ENCODE data around the gene SNAPC5. TPM values are rescaled to one million over a fixed set of nuclear protein-coding genes. Genes with fewer than 3 reads are reported as not detected.

Gene SNAPC5
- total and polyA plus RNA-seq, 10 of the 15 experiments (the other 5 are each of a cell fraction or from before 2014, with no cell fraction given), result 14.4 to 53.5 (median 36.9) TPM

DNA sequence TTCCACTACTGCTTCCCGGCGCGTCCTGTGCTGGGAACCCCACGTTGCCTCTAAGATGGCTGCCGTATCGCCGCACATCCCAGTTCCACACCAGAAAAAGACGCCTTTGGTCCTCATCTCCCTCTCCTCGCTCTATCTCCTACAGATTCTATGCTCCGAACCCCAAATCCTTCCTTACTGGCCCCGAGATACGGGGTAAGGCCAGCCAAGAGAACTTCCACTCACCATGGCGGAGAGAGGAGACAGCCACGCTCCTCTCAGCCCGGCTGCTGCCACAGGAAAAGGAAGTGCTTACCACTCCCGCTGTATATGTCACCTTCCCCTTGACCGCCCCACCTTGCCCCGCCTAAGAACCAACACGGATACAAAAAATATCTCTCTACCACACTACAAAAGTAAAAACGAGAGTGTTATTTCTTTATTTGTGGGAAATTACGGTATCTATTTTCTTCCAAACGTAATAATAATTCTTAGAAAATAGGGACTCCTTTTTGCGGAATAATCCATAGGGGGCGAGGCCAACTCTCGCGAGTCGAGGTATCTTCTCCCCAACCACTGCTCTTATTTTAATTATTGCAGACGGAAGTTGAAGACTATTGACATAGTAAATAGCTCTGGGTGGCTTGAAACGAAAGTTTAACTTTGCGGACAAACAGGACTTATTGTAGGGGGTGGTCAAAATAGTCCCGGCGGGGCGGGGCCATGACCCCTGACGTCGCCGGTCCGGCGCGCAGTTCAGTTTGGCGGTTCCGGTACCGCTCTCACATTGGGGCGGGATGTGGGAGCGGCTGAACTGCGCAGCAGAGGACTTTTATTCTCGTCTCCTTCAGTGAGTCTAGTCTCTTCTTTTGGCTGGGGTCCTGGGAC, 7.2 kb upstream of the SNAPC5 start, which contains the start of the genes RPL4 and ZWILCH (continued):
- no peak for TF ChIP-seq ZNF622 (IDR thresholded peaks at IDR 0.05)
- peak; percentile 54; the same call in 1 of the 2 replicates for TF ChIP-seq RAD51 (IDR thresholded peaks at IDR 0.05)
- TF ChIP-seq, protein P1, sequence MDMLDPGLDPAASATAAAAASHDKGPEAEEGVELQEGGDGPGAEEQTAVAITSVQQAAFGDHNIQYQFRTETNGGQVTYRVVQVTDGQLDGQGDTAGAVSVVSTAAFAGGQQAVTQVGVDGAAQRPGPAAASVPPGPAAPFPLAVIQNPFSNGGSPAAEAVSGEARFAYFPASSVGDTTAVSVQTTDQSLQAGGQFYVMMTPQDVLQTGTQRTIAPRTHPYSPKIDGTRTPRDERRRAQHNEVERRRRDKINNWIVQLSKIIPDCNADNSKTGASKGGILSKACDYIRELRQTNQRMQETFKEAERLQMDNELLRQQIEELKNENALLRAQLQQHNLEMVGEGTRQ (IDR thresholded peaks at IDR 0.05; ENCODE audit: borderline replicate concordance, low read depth, low read length), result no peak
- TF ChIP-seq CHD4 (IDR thresholded peaks at IDR 0.05), result no peak
- peak; percentile 45; the same call in 1 of the 2 replicates for TF ChIP-seq RB1 (IDR thresholded peaks at IDR 0.05; ENCODE audit: borderline replicate concordance)
- TF ChIP-seq SREBF1 (IDR thresholded peaks at IDR 0.05; ENCODE audit: low read length), result no peak
- no peak for TF ChIP-seq ZNF384 (IDR thresholded peaks at IDR 0.05; ENCODE audit: borderline replicate concordance, low read depth, low read length)
- peak; percentile 75; the same call in 1 of the 2 replicates for TF ChIP-seq NR2F1 (conservative IDR thresholded peaks at IDR 0.05)
- TF ChIP-seq CREB1 (IDR thresholded peaks at IDR 0.05; ENCODE audit: low read depth), result peak; percentile 75
- no peak for TF ChIP-seq ZZZ3 (IDR thresholded peaks at IDR 0.05; ENCODE audit: control insufficient read depth, insufficient read length, low read depth)
- TF ChIP-seq, protein P2, sequence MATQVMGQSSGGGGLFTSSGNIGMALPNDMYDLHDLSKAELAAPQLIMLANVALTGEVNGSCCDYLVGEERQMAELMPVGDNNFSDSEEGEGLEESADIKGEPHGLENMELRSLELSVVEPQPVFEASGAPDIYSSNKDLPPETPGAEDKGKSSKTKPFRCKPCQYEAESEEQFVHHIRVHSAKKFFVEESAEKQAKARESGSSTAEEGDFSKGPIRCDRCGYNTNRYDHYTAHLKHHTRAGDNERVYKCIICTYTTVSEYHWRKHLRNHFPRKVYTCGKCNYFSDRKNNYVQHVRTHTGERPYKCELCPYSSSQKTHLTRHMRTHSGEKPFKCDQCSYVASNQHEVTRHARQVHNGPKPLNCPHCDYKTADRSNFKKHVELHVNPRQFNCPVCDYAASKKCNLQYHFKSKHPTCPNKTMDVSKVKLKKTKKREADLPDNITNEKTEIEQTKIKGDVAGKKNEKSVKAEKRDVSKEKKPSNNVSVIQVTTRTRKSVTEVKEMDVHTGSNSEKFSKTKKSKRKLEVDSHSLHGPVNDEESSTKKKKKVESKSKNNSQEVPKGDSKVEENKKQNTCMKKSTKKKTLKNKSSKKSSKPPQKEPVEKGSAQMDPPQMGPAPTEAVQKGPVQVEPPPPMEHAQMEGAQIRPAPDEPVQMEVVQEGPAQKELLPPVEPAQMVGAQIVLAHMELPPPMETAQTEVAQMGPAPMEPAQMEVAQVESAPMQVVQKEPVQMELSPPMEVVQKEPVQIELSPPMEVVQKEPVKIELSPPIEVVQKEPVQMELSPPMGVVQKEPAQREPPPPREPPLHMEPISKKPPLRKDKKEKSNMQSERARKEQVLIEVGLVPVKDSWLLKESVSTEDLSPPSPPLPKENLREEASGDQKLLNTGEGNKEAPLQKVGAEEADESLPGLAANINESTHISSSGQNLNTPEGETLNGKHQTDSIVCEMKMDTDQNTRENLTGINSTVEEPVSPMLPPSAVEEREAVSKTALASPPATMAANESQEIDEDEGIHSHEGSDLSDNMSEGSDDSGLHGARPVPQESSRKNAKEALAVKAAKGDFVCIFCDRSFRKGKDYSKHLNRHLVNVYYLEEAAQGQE (IDR thresholded peaks at IDR 0.05; ENCODE audit: low read depth, low read length), result peak; percentile 55
- peak; percentile 98 for TF ChIP-seq TAF1 (IDR thresholded peaks at IDR 0.05; ENCODE audit: borderline replicate concordance, low read depth, low read length)
- TF ChIP-seq, protein P3, sequence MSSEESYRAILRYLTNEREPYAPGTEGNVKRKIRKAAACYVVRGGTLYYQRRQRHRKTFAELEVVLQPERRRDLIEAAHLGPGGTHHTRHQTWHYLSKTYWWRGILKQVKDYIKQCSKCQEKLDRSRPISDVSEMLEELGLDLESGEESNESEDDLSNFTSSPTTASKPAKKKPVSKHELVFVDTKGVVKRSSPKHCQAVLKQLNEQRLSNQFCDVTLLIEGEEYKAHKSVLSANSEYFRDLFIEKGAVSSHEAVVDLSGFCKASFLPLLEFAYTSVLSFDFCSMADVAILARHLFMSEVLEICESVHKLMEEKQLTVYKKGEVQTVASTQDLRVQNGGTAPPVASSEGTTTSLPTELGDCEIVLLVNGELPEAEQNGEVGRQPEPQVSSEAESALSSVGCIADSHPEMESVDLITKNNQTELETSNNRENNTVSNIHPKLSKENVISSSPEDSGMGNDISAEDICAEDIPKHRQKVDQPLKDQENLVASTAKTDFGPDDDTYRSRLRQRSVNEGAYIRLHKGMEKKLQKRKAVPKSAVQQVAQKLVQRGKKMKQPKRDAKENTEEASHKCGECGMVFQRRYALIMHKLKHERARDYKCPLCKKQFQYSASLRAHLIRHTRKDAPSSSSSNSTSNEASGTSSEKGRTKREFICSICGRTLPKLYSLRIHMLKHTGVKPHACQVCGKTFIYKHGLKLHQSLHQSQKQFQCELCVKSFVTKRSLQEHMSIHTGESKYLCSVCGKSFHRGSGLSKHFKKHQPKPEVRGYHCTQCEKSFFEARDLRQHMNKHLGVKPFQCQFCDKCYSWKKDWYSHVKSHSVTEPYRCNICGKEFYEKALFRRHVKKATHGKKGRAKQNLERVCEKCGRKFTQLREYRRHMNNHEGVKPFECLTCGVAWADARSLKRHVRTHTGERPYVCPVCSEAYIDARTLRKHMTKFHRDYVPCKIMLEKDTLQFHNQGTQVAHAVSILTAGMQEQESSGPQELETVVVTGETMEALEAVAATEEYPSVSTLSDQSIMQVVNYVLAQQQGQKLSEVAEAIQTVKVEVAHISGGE (CRISPR knock-in tag; IDR thresholded peaks at IDR 0.05), result no peak
- TF ChIP-seq ZNF24 (IDR thresholded peaks at IDR 0.05), result no peak
- TF ChIP-seq SMAD1 (IDR thresholded peaks at IDR 0.05; ENCODE audit: low read depth, partially characterized antibody), result peak; percentile 84
- TF ChIP-seq, protein P4, sequence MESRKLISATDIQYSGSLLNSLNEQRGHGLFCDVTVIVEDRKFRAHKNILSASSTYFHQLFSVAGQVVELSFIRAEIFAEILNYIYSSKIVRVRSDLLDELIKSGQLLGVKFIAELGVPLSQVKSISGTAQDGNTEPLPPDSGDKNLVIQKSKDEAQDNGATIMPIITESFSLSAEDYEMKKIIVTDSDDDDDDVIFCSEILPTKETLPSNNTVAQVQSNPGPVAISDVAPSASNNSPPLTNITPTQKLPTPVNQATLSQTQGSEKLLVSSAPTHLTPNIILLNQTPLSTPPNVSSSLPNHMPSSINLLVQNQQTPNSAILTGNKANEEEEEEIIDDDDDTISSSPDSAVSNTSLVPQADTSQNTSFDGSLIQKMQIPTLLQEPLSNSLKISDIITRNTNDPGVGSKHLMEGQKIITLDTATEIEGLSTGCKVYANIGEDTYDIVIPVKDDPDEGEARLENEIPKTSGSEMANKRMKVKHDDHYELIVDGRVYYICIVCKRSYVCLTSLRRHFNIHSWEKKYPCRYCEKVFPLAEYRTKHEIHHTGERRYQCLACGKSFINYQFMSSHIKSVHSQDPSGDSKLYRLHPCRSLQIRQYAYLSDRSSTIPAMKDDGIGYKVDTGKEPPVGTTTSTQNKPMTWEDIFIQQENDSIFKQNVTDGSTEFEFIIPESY (IDR thresholded peaks at IDR 0.05), result no peak
- TF ChIP-seq KLF5 (IDR thresholded peaks at IDR 0.05; ENCODE audit: partially characterized antibody), result peak; percentile 78
- TF ChIP-seq, protein P5, sequence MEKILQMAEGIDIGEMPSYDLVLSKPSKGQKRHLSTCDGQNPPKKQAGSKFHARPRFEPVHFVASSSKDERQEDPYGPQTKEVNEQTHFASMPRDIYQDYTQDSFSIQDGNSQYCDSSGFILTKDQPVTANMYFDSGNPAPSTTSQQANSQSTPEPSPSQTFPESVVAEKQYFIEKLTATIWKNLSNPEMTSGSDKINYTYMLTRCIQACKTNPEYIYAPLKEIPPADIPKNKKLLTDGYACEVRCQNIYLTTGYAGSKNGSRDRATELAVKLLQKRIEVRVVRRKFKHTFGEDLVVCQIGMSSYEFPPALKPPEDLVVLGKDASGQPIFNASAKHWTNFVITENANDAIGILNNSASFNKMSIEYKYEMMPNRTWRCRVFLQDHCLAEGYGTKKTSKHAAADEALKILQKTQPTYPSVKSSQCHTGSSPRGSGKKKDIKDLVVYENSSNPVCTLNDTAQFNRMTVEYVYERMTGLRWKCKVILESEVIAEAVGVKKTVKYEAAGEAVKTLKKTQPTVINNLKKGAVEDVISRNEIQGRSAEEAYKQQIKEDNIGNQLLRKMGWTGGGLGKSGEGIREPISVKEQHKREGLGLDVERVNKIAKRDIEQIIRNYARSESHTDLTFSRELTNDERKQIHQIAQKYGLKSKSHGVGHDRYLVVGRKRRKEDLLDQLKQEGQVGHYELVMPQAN (conservative IDR thresholded peaks at IDR 0.05), result peak; percentile 98

All from GM12878 (cell line).